KMS-11 (cell line): Measurements from ENCODE around the gene DOK6.

ENCODE experiments used
- H2AFZ ChIP-seq: fragments of 200-600 bp; sonication (generic); 2 replicates; pipeline ENCODE4 v1.6.1; 2016; ENCODE audit warnings: antibody characterized with exemption, mixed run types, low read depth
- H3K27ac ChIP-seq: fragments of 200-600 bp; sonication (generic); 2 replicates; pipeline ENCODE4 v1.6.1; 2016; ENCODE audit warnings: mild to moderate bottlenecking, mixed run types
- H3K27me3 ChIP-seq: fragments of 200-600 bp; sonication (generic); 2 replicates; pipeline ENCODE4 v1.6.1; 2017; ENCODE audit warnings: mild to moderate bottlenecking, low read depth, mixed run types, moderate library complexity; ENCODE audit not compliant: insufficient read depth
- H3K36me3 ChIP-seq: fragments of 200-600 bp; sonication (generic); 2 replicates; pipeline ENCODE4 v1.6.1; 2017; ENCODE audit warnings: mild to moderate bottlenecking, mixed run types; ENCODE audit not compliant: insufficient read depth
- H3K4me1 ChIP-seq: fragments of 200-600 bp; sonication (generic); 2 replicates; pipeline ENCODE4 v1.6.1; 2016; ENCODE audit warnings: mild to moderate bottlenecking, low read depth, mixed run types; ENCODE audit not compliant: poor library complexity, severe bottlenecking
- H3K4me2 ChIP-seq: fragments of 200-600 bp; sonication (generic); 2 replicates; pipeline ENCODE4 v1.7.0; 2016; ENCODE audit warnings: mild to moderate bottlenecking, mixed run types
- H3K4me3 ChIP-seq: fragments of 200-600 bp; sonication (generic); IDR thresholded peaks from 2 replicates; pipeline ENCODE4 v1.6.1; 2017; ENCODE audit warnings: low read depth, low read length, mixed read lengths; ENCODE audit not compliant: insufficient read depth
- H3K79me2 ChIP-seq: fragments of 200-600 bp; sonication (generic); 2 replicates; pipeline ENCODE4 v1.6.1; 2016; ENCODE audit warnings: low read depth, mixed run types; ENCODE audit not compliant: insufficient read depth
- H3K9ac ChIP-seq: fragments of 200-600 bp; sonication (generic); 2 replicates; pipeline ENCODE4 v1.6.1; 2016; ENCODE audit warnings: mild to moderate bottlenecking, mixed run types
- H4K20me1 ChIP-seq: fragments of 200-600 bp; sonication (generic); 2 replicates; pipeline ENCODE4 v1.6.1; 2016; ENCODE audit warnings: mild to moderate bottlenecking, mixed run types; ENCODE audit not compliant: insufficient read depth
- TF ChIP-seq, protein P1 (sequence below): fragments of 200-600 bp; sonication (generic); conservative IDR thresholded peaks from 2 replicates; pipeline ENCODE4 v1.6.1; 2017; ENCODE audit warnings: low read depth, mild to moderate bottlenecking, antibody characterized with exemption, low read length, moderate library complexity, mixed read lengths

The DOK6 gene

DNA sequence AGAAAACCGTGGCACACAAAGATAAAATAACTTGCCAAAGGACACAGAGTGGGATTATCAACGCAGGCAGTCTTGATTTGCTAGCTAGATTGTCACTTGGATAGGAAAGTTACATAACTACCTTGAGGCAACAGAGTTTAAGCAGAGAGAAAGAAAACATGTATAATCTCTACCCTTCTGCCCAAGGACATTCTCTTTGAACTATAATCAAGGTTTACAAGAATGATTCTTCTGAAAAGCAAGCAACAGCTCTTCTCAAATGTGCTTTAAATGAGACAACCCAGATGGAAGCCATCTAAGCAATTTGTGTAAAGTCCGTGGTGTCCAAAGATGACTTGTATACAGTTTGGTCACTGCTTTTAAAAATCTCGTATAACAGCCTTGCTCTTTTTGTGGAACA, 369.6 kb downstream of the DOK6 start:
- no peak overlapping the region for H3K4me2 ChIP-seq
- no peaks in the 10 kb centered on the region for H3K36me3 ChIP-seq
- H3K27me3 ChIP-seq: no peaks in the 10 kb centered on the region
- H3K4me1 ChIP-seq: no peaks in the 10 kb centered on the region
- no peaks in the 10 kb centered on the region for H3K79me2 ChIP-seq
- TF ChIP-seq, protein P1, sequence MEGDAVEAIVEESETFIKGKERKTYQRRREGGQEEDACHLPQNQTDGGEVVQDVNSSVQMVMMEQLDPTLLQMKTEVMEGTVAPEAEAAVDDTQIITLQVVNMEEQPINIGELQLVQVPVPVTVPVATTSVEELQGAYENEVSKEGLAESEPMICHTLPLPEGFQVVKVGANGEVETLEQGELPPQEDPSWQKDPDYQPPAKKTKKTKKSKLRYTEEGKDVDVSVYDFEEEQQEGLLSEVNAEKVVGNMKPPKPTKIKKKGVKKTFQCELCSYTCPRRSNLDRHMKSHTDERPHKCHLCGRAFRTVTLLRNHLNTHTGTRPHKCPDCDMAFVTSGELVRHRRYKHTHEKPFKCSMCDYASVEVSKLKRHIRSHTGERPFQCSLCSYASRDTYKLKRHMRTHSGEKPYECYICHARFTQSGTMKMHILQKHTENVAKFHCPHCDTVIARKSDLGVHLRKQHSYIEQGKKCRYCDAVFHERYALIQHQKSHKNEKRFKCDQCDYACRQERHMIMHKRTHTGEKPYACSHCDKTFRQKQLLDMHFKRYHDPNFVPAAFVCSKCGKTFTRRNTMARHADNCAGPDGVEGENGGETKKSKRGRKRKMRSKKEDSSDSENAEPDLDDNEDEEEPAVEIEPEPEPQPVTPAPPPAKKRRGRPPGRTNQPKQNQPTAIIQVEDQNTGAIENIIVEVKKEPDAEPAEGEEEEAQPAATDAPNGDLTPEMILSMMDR: no peak
- H4K20me1 ChIP-seq: no peaks in the 10 kb centered on the region
- H3K4me3 ChIP-seq: no peak overlapping the region
- H3K9ac ChIP-seq: no peak overlapping the region
- H3K27ac ChIP-seq: no peak overlapping the region
- H2AFZ ChIP-seq: no peak overlapping the region

- Histone ChIP-seq H3K27me3 (no peaks in the 10 kb centered on the region), H3K4me3 (no peak overlapping the region), H3K79me2 (no peaks in the 10 kb centered on the region), H3K4me2 (no peak overlapping the region), H3K9ac (no peak overlapping the region), H4K20me1 (no peaks in the 10 kb centered on the region), H3K36me3 (no peaks in the 10 kb centered on the region), H3K4me1 (no peaks in the 10 kb centered on the region), H2AFZ (no peak overlapping the region), H3K27ac (no peak overlapping the region)
- TF ChIP-seq, protein P1: no peak
Measured at GRCh38 chr18:69774831-69775230, 374.1 kb downstream of the DOK6 start.

- no peaks in the 10 kb centered on the region for H3K36me3 ChIP-seq
- no peak overlapping the region for H3K9ac ChIP-seq
- H3K4me2 ChIP-seq: no peak overlapping the region
- no peaks in the 10 kb centered on the region for H3K4me1 ChIP-seq
- no peaks in the 10 kb centered on the region for H3K79me2 ChIP-seq
- H4K20me1 ChIP-seq: no peaks in the 10 kb centered on the region
- no peak overlapping the region for H3K4me3 ChIP-seq
- no peak overlapping the region for H2AFZ ChIP-seq
- TF ChIP-seq, protein P1: no peak
- H3K27me3 ChIP-seq: no peaks in the 10 kb centered on the region
- H3K27ac ChIP-seq: no peak overlapping the region
Measured at GRCh38 chr18:69777248-69777647, 376.6 kb downstream of the DOK6 start.

- Histone ChIP-seq H3K9ac (no peak overlapping the region), H4K20me1 (no peaks in the 10 kb centered on the region), H3K4me3 (no peak overlapping the region), H3K4me1 (no peaks in the 10 kb centered on the region), H3K4me2 (no peak overlapping the region), H3K79me2 (no peaks in the 10 kb centered on the region), H2AFZ (no peak overlapping the region), H3K27me3 (no peaks in the 10 kb centered on the region), H3K27ac (no peak overlapping the region), H3K36me3 (no peaks in the 10 kb centered on the region)
- TF ChIP-seq, protein P1: no peak
Measured at GRCh38 chr18:69778680-69779079, 378.0 kb downstream of the DOK6 start.
